H9 (cell line): ENCODE data around the gene NUTM2D. TPM values are rescaled to one million over a fixed set of nuclear protein-coding genes. Genes with fewer than 3 reads are reported as not detected.
"Not testable (repeated sequence)": the region's sequence is repeated elsewhere in the genome, so short reads cannot be mapped to it uniquely, and the experiment has no call there.

ENCODE experiments used
- DNase-seq: peaks from one replicate; pipeline ENCODE4 v3.0.0-alpha.2; 2017
- H2AFZ ChIP-seq: one replicate; pipeline ENCODE4 v1.6.1; 2013; ENCODE audit warnings: mild to moderate bottlenecking, low read length, control low read depth, moderate library complexity
- H2AK5ac ChIP-seq: 2 replicates; pipeline ENCODE4 v1.6.1; 2013; ENCODE audit warnings: low read length, control low read depth, mixed read lengths; ENCODE audit not compliant: insufficient read length
- H2BK120ac ChIP-seq: one replicate; pipeline ENCODE4 v1.6.1; 2013; ENCODE audit warnings: low read depth, mild to moderate bottlenecking, low read length, control low read depth, inconsistent platforms; ENCODE audit not compliant: poor library complexity, severe bottlenecking
- H2BK12ac ChIP-seq: 2 replicates; pipeline ENCODE4 v1.6.1; 2013; ENCODE audit warnings: low read length, control low read depth, mixed read lengths, low read depth; ENCODE audit not compliant: insufficient read length
- H2BK15ac ChIP-seq: 2 replicates; pipeline ENCODE4 v1.6.1; 2013; ENCODE audit warnings: low read depth, low read length, control low read depth
- H2BK20ac ChIP-seq: one replicate; pipeline ENCODE4 v1.6.1; 2013; ENCODE audit warnings: low read depth, mild to moderate bottlenecking, low read length, control low read depth, inconsistent platforms; ENCODE audit not compliant: poor library complexity, severe bottlenecking
- H2BK5ac ChIP-seq: 2 replicates; pipeline ENCODE4 v1.6.1; 2013; ENCODE audit warnings: low read length, control low read depth, mixed read lengths; ENCODE audit not compliant: insufficient read length
- H3K14ac ChIP-seq: 2 replicates; pipeline ENCODE4 v1.6.1; 2013; ENCODE audit warnings: low read length, control low read depth; ENCODE audit not compliant: insufficient read depth
- H3K18ac ChIP-seq: 2 replicates; pipeline ENCODE4 v1.6.1; 2013; ENCODE audit warnings: low read depth, mild to moderate bottlenecking, mixed read lengths, low read length, control low read depth; ENCODE audit not compliant: insufficient read length
- H3K23ac ChIP-seq: 2 replicates; pipeline ENCODE4 v1.6.1; 2013; ENCODE audit warnings: low read length, control low read depth, mixed read lengths, low read depth; ENCODE audit not compliant: insufficient read length
- H3K23me2 ChIP-seq: 2 replicates; pipeline ENCODE4 v1.6.1; 2013; ENCODE audit warnings: low read depth, mild to moderate bottlenecking, mixed read lengths, low read length, control low read depth; ENCODE audit not compliant: insufficient read length, poor library complexity, severe bottlenecking
- H3K27ac ChIP-seq: 2 replicates; pipeline ENCODE4 v1.5.1; 2013; ENCODE audit warnings: low read length, control low read depth, mixed read lengths, low read depth; ENCODE audit not compliant: insufficient read length
- H3K27me3 ChIP-seq: 2 replicates; pipeline ENCODE4 v1.6.1; 2013; ENCODE audit warnings: low read length, control low read depth, inconsistent platforms; ENCODE audit not compliant: insufficient read depth
- H3K4ac ChIP-seq: 2 replicates; pipeline ENCODE4 v1.6.1; 2013; ENCODE audit warnings: low read depth, mild to moderate bottlenecking, control low read depth, inconsistent platforms, low read length, moderate library complexity
- H3K4me1 ChIP-seq: 2 replicates; pipeline ENCODE4 v1.6.1; 2013; ENCODE audit warnings: low read length, control low read depth, inconsistent platforms; ENCODE audit not compliant: insufficient read depth
- H3K4me2 ChIP-seq: 2 replicates; pipeline ENCODE4 v1.6.1; 2013; ENCODE audit warnings: low read length, control low read depth, mixed read lengths; ENCODE audit not compliant: insufficient read length, insufficient read depth
- H3K56ac ChIP-seq: 2 replicates; pipeline ENCODE4 v1.6.1; 2013; ENCODE audit warnings: low read depth, mild to moderate bottlenecking, mixed read lengths, low read length, control low read depth; ENCODE audit not compliant: insufficient read length
- H3K79me1 ChIP-seq: 2 replicates; pipeline ENCODE4 v1.6.1; 2013; ENCODE audit warnings: low read depth, mild to moderate bottlenecking, moderate library complexity, low read length, control low read depth, inconsistent platforms; ENCODE audit not compliant: insufficient read depth, poor library complexity, severe bottlenecking
- H3K79me2 ChIP-seq: 2 replicates; pipeline ENCODE4 v1.6.1; 2013; ENCODE audit warnings: low read length, control low read depth, inconsistent platforms; ENCODE audit not compliant: insufficient read depth
- H3K9ac ChIP-seq: 2 replicates; pipeline ENCODE4 v1.6.1; 2013; ENCODE audit warnings: low read length, control low read depth, mixed read lengths; ENCODE audit not compliant: insufficient read length; ENCODE audit errors: extremely low read depth
- H3K9me3 ChIP-seq: one replicate; pipeline ENCODE4 v1.6.1; 2013; ENCODE audit warnings: low read depth, low read length, inconsistent platforms; ENCODE audit not compliant: control insufficient read depth
- H3T11ph ChIP-seq: one replicate; pipeline ENCODE4 v1.6.1; 2013; ENCODE audit warnings: mild to moderate bottlenecking, low read length, control low read depth, inconsistent platforms
- H4K20me1 ChIP-seq: one replicate; pipeline ENCODE4 v1.6.1; 2013; ENCODE audit not compliant: control insufficient read depth, insufficient read length, insufficient read depth
- H4K5ac ChIP-seq: 2 replicates; pipeline ENCODE4 v1.6.1; 2013; ENCODE audit warnings: low read depth, mild to moderate bottlenecking, mixed read lengths, low read length, control low read depth; ENCODE audit not compliant: insufficient read length
- H4K8ac ChIP-seq: replicated peaks from 2 replicates; pipeline ENCODE4 v1.6.1; 2013; ENCODE audit warnings: low read length, control low read depth, mixed read lengths, low read depth; ENCODE audit not compliant: insufficient read length
- H4K91ac ChIP-seq: 2 replicates; pipeline ENCODE4 v1.6.1; 2013; ENCODE audit warnings: low read depth, mild to moderate bottlenecking, moderate library complexity, mixed read lengths, low read length, control low read depth; ENCODE audit not compliant: insufficient read length
- H3K27ac Mint-ChIP-seq, 3 experiments: 2 replicates in 2 of 3; 3 replicates in 1 of 3; pipeline ENCODE4 v1.8.0; 2020 to 2021; ENCODE audit warnings: mixed read lengths in 3 of 3, mild to moderate bottlenecking in 1 of 3, moderate library complexity in 1 of 3
- H3K27me3 Mint-ChIP-seq: 2 replicates; pipeline ENCODE4 v1.8.0; 2021; ENCODE audit warnings: low read depth, mild to moderate bottlenecking, moderate library complexity, mixed read lengths
- H3K36me3 Mint-ChIP-seq, 3 experiments: 2 replicates in 2 of 3; 3 replicates in 1 of 3; pipeline ENCODE4 v1.8.0; 2020 to 2021; ENCODE audit warnings: low read depth in 3 of 3, mixed read lengths in 3 of 3; ENCODE audit not compliant: insufficient read depth in 1 of 3
- H3K4me1 Mint-ChIP-seq, 2 experiments: 2 replicates each; pipeline ENCODE4 v1.8.0; 2020; ENCODE audit warnings: mixed read lengths in 2 of 2
- H3K4me3 Mint-ChIP-seq, 2 experiments: 2 replicates in 1 of 2; 3 replicates in 1 of 2; pipeline ENCODE4 v1.8.0; 2020 to 2021; ENCODE audit warnings: mild to moderate bottlenecking in 2 of 2, mixed read lengths in 2 of 2, moderate library complexity in 1 of 2
- H3K9me3 Mint-ChIP-seq, 2 experiments: 2 replicates in 1 of 2; 3 replicates in 1 of 2; pipeline ENCODE4 v1.8.0; 2020; ENCODE audit warnings: mild to moderate bottlenecking in 2 of 2, mixed read lengths in 2 of 2, moderate library complexity in 1 of 2
- WGBS: extraction: QIAGEN DNeasy Blood & Tissue Kit; methylation state at CpG from one replicate; pipeline ENCODE4 v1.1.7; 2013; ENCODE audit warnings: missing lambda C conversion rate, low lambda C conversion rate, mixed read lengths; ENCODE audit not compliant: insufficient read length; ENCODE audit errors: extremely low coverage; 5-methylcytosine and 5-hydroxymethylcytosine counted together
- total RNA-seq: library from RNA; stranded (reverse); gene quantifications from 2 replicates; pipeline ENCODE4 v1.2.1, GENCODE V29; 2021

NUTM2D gene
- total RNA-seq, 1 experiment from 2014 or later, result 3.5 TPM

GRCh38 chr10:87391360-87391759 lies 33.8 kb downstream of the NUTM2D start:
- not testable (repeated sequence) for H2BK12ac ChIP-seq, H2BK5ac ChIP-seq, H3K4ac ChIP-seq, H3K4me2 ChIP-seq, H3K14ac ChIP-seq, H3K9me3 Mint-ChIP-seq, H3K27ac Mint-ChIP-seq, H3K9ac ChIP-seq, H2BK120ac ChIP-seq, H3K79me1 ChIP-seq, H2AK5ac ChIP-seq, H4K20me1 ChIP-seq, H3K23me2 ChIP-seq, H3T11ph ChIP-seq, H3K4me1 Mint-ChIP-seq, H3K27me3 ChIP-seq, H3K23ac ChIP-seq, H4K5ac ChIP-seq, H2AFZ ChIP-seq, H4K8ac ChIP-seq, H3K56ac ChIP-seq, H2BK15ac ChIP-seq, H3K4me1 ChIP-seq, H3K18ac ChIP-seq, H3K27ac ChIP-seq, H2BK20ac ChIP-seq, H3K9me3 ChIP-seq, DNase-seq, H4K91ac ChIP-seq, H3K4me3 Mint-ChIP-seq, H3K79me2 ChIP-seq, H3K36me3 Mint-ChIP-seq, H3K27me3 Mint-ChIP-seq
- no CpG with 5 or more reads among the region's 14 CpGs for WGBS

GRCh38 chr10:87396206-87396605 lies 38.7 kb downstream of the NUTM2D start:
- H2BK12ac ChIP-seq, H3K18ac ChIP-seq, H3K79me1 ChIP-seq, H3T11ph ChIP-seq, H3K9me3 Mint-ChIP-seq, H3K9ac ChIP-seq, DNase-seq, H2BK5ac ChIP-seq, H2AK5ac ChIP-seq, H3K9me3 ChIP-seq, H4K20me1 ChIP-seq, H3K79me2 ChIP-seq, H3K36me3 Mint-ChIP-seq, H2BK120ac ChIP-seq, H3K4me1 ChIP-seq, H3K4me2 ChIP-seq, H3K4me1 Mint-ChIP-seq, H3K23me2 ChIP-seq, H3K27ac ChIP-seq, H3K56ac ChIP-seq, H4K8ac ChIP-seq, H3K4me3 Mint-ChIP-seq, H4K5ac ChIP-seq, H3K4ac ChIP-seq, H2AFZ ChIP-seq, H3K27me3 ChIP-seq, H3K23ac ChIP-seq, H2BK15ac ChIP-seq, H4K91ac ChIP-seq, H3K27ac Mint-ChIP-seq, H3K27me3 Mint-ChIP-seq, H3K14ac ChIP-seq, H2BK20ac ChIP-seq: not testable (repeated sequence)
- WGBS, result no CpG with 5 or more reads among the region's 2 CpGs
